KMS-11 (cell line): ENCODE data around the gene GJC2.
A peak's percentile ranks its signal among the peaks of the same experiment; 100 is the strongest.

Experiments used
- H2AFZ ChIP-seq: fragments of 200-600 bp; sonication (generic); 2 replicates; pipeline ENCODE4 v1.6.1; 2016; ENCODE audit warnings: antibody characterized with exemption, mixed run types, low read depth
- H3K27ac ChIP-seq: fragments of 200-600 bp; sonication (generic); 2 replicates; pipeline ENCODE4 v1.6.1; 2016; ENCODE audit warnings: mild to moderate bottlenecking, mixed run types
- H3K27me3 ChIP-seq: fragments of 200-600 bp; sonication (generic); 2 replicates; pipeline ENCODE4 v1.6.1; 2017; ENCODE audit warnings: mild to moderate bottlenecking, low read depth, mixed run types, moderate library complexity; ENCODE audit not compliant: insufficient read depth
- H3K36me3 ChIP-seq: fragments of 200-600 bp; sonication (generic); 2 replicates; pipeline ENCODE4 v1.6.1; 2017; ENCODE audit warnings: mild to moderate bottlenecking, mixed run types; ENCODE audit not compliant: insufficient read depth
- H3K4me1 ChIP-seq: fragments of 200-600 bp; sonication (generic); 2 replicates; pipeline ENCODE4 v1.6.1; 2016; ENCODE audit warnings: mild to moderate bottlenecking, low read depth, mixed run types; ENCODE audit not compliant: poor library complexity, severe bottlenecking
- H3K4me2 ChIP-seq: fragments of 200-600 bp; sonication (generic); 2 replicates; pipeline ENCODE4 v1.7.0; 2016; ENCODE audit warnings: mild to moderate bottlenecking, mixed run types
- H3K4me3 ChIP-seq: fragments of 200-600 bp; sonication (generic); IDR thresholded peaks from 2 replicates; pipeline ENCODE4 v1.6.1; 2017; ENCODE audit warnings: low read depth, low read length, mixed read lengths; ENCODE audit not compliant: insufficient read depth
- H3K79me2 ChIP-seq: fragments of 200-600 bp; sonication (generic); 2 replicates; pipeline ENCODE4 v1.6.1; 2016; ENCODE audit warnings: low read depth, mixed run types; ENCODE audit not compliant: insufficient read depth
- H3K9ac ChIP-seq: fragments of 200-600 bp; sonication (generic); 2 replicates; pipeline ENCODE4 v1.6.1; 2016; ENCODE audit warnings: mild to moderate bottlenecking, mixed run types
- H4K20me1 ChIP-seq: fragments of 200-600 bp; sonication (generic); 2 replicates; pipeline ENCODE4 v1.6.1; 2016; ENCODE audit warnings: mild to moderate bottlenecking, mixed run types; ENCODE audit not compliant: insufficient read depth
- TF ChIP-seq, protein P1 (sequence below): fragments of 200-600 bp; sonication (generic); conservative IDR thresholded peaks from 2 replicates; pipeline ENCODE4 v1.6.1; 2017; ENCODE audit warnings: low read depth, mild to moderate bottlenecking, antibody characterized with exemption, low read length, moderate library complexity, mixed read lengths

Gene GJC2

DNA sequence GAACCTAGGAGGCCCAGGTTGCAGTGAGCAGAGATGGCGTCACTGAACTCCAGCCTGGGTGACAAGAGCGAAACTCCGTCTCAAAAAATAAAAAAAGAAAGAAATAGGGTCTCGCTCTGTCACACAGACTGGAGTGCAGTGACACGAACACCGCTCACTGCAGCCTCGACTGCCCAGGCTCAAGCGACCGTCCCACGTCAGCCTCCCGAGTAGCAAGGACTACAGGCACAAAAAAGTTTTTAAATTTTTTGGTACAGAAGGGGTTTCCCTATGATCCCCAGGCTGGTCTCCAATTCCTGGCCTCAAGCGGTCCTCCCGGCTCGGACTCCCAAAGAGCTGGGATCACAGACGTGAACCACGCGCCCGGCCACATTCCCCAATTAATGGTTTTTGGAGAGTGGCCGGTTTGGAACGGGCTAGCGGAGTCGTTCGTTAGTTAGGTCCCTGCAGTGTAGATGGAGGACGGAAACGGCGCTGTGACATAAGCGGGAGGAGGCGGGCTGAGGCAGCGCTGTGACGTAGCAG, 10.3 kb upstream of the GJC2 start:
- Histone ChIP-seq H3K4me3 (peak overlapping the region; percentile 48), H3K4me1 (peaks cover 17% of the 10 kb centered on the region), H3K36me3 (no peaks in the 10 kb centered on the region), H3K27ac (peak overlapping the region; percentile 48; the same call in 1 of the 2 replicates), H3K27me3 (no peaks in the 10 kb centered on the region), H3K9ac (peak overlapping the region; percentile 39; the same call in 1 of the 2 replicates), H4K20me1 (no peaks in the 10 kb centered on the region; the same call in 1 of the 2 replicates), H3K79me2 (peaks cover 43% of the 10 kb centered on the region), H3K4me2 (peak overlapping the region; percentile 70), H2AFZ (peak overlapping the region; percentile 96)
- TF ChIP-seq, protein P1, sequence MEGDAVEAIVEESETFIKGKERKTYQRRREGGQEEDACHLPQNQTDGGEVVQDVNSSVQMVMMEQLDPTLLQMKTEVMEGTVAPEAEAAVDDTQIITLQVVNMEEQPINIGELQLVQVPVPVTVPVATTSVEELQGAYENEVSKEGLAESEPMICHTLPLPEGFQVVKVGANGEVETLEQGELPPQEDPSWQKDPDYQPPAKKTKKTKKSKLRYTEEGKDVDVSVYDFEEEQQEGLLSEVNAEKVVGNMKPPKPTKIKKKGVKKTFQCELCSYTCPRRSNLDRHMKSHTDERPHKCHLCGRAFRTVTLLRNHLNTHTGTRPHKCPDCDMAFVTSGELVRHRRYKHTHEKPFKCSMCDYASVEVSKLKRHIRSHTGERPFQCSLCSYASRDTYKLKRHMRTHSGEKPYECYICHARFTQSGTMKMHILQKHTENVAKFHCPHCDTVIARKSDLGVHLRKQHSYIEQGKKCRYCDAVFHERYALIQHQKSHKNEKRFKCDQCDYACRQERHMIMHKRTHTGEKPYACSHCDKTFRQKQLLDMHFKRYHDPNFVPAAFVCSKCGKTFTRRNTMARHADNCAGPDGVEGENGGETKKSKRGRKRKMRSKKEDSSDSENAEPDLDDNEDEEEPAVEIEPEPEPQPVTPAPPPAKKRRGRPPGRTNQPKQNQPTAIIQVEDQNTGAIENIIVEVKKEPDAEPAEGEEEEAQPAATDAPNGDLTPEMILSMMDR = no peak

DNA sequence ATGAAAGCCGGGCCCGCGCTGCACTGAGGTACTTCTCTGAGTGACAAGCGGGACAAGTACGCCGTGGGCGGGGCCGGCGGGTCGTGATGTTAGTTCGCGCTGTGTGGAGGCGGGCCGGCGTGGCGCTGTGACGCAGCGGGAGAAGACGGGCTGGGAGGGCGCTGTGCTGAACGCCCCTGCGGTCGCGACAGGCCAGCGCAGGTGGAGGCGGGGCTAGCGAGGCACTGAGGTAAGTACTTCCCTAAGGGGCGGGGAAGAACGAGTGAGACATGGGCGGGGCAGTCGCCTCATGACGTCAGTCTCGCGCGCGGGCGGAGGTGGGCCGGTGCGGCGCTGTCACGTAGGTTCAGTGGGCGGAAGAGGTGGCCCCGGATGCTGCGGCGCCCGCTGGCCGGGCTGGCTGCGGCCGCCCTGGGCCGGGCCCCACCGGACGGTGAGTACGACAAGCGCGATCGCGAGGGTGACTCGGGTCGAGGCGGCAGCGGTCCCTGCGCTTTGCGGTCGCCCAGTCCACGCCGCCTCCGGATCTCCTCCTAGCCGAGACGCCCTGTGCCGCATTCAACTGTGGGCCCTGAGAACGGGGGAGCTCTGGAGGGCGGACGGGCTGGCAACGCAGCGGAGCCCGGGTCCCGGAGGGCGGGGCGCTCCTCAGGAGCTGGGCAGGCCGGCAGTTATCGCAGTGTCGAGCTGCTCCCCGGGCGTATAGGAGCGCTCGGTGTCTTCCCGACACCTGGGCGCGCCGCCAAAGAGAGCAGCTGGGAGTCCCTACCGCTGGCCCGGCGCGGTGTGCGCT, 9.6 kb upstream of the GJC2 start, which contains the start of gene GUK1:
Gene GUK1 (plus strand): TSS at position 349 of the 793 bp plus-strand sequence. CDS start 24 bp downstream, at position 373.
- Histone ChIP-seq H3K9ac (peak within 1 kb of the TSS; percentile 70), H3K27ac (peak within 1 kb of the TSS; percentile 62), H3K4me1 (peaks cover 17% of the 10 kb centered on the region), H3K4me3 (peak within 1 kb of the TSS; percentile 83), H2AFZ (peak within 1 kb of the TSS; percentile 96), H3K4me2 (peak within 1 kb of the TSS; percentile 96), H3K27me3 (no peaks in the 10 kb centered on the region), H3K36me3 (no peaks in the 10 kb centered on the region), H3K79me2 (peaks cover 50% of the 10 kb centered on the region), H4K20me1 (no peaks in the 10 kb centered on the region; the same call in 1 of the 2 replicates)
- TF ChIP-seq, protein P1 = no peak

DNA sequence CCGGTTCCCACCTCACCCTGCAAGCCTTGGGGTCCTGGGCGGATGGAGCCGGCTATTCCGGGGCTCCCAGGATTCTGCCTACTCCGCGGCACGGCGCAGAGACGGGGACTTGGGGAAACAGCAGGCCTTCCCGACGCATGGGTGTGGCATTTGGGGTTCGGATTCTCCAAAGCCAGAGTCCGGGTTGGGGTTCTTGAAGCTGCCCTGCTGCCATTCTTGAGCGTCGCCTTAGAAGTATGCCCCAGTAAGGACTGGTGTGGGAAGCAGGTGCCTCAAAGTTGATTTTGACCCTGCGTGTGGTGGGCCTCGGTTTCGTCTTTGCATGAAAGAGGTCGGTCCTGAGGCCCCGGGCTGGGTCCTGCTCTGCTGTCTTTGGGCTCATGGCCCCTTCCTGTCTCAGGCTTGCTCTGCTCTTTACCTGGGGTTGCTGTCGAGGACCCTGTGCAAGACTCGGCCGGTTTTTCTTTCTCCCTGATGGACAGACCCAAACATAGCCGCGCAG, 9.0 kb upstream of the GJC2 start:
- Histone ChIP-seq H3K4me2 (peak overlapping the region; percentile 96), H3K27ac (peak overlapping the region; percentile 62), H3K27me3 (no peaks in the 10 kb centered on the region), H3K36me3 (no peaks in the 10 kb centered on the region), H4K20me1 (no peaks in the 10 kb centered on the region; the same call in 1 of the 2 replicates), H3K79me2 (peaks cover 56% of the 10 kb centered on the region), H3K4me1 (peaks cover 17% of the 10 kb centered on the region), H2AFZ (peak overlapping the region; percentile 77; the same call in 1 of the 2 replicates), H3K9ac (peak overlapping the region; percentile 70), H3K4me3 (peak overlapping the region; percentile 83)
- TF ChIP-seq, protein P1 = no peak

DNA sequence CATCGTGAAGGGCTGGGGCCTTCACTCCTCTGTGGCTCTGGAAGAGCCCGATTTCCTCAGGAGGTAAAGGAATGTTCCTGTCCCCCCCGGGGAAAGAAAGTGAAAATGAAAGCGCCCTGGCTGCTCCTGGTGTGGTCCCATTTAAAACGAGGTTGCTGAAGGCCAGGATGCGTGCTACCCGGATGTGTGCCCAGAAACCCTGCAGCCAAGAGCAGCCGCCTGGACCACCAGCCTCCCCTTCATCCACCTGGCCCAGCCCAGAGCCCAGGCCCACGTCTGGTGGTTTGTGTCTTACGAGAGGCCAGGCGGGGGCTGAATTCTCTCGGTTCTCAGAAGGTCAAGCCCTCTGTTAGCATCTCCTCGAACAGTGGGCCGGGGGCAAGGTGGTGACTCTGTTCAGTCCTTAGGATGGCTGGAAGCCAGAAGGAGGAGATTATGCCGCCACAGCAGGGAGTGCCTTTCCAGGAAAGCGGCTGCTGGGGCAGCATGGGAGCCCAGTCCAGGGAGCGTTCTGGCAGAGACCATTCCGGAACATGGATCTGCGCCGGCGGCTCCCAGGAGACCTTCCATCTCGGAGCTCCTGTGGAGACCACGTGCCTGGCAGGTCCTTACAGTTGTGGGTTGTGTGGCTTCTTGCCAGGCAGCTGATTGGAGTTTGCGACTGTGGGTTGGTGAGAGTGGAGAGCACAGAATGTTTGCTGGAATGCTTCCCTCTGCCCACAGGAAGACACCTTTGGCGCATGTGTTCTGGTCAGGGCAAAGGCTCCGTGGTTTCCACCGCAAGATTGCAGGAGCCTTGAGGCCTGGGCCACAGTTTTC, 8.3 kb upstream of the GJC2 start:
- Histone ChIP-seq H4K20me1 (no peaks in the 10 kb centered on the region; the same call in 1 of the 2 replicates), H3K27me3 (no peaks in the 10 kb centered on the region), H3K27ac (peak overlapping the region; percentile 62), H3K79me2 (peaks cover 63% of the 10 kb centered on the region), H2AFZ (no peak overlapping the region), H3K36me3 (no peaks in the 10 kb centered on the region), H3K4me1 (peaks cover 17% of the 10 kb centered on the region), H3K4me3 (peak overlapping the region; percentile 83), H3K4me2 (peak overlapping the region; percentile 96), H3K9ac (peak overlapping the region; percentile 70)
- TF ChIP-seq, protein P1 = no peak
